Hepatocyte (in vitro differentiated cells): ENCODE results near the gene KRT84. TPM values are rescaled to one million over a fixed set of nuclear protein-coding genes. Genes with fewer than 3 reads are reported as not detected.

Experiments
- DNase-seq: peaks from one replicate; pipeline ENCODE4 v3.0.0-alpha.2; 2016; ENCODE audit warnings: low spot score
- H2AFZ ChIP-seq: fragments of 200-600 bp; sonication (generic); 2 replicates; pipeline ENCODE4 v1.6.0; 2016; ENCODE audit warnings: antibody characterized with exemption, mild to moderate bottlenecking
- H3K27ac ChIP-seq: fragments of 200-600 bp; sonication (generic); 2 replicates; pipeline ENCODE4 v1.5.1; 2016; ENCODE audit warnings: mild to moderate bottlenecking
- H3K27me3 ChIP-seq: fragments of 200-600 bp; sonication (generic); 2 replicates; pipeline ENCODE4 v1.6.1; 2016
- H3K36me3 ChIP-seq: fragments of 200-600 bp; sonication (generic); replicated peaks from 2 replicates; pipeline ENCODE4 v1.5.1; 2016; ENCODE audit warnings: low read depth; ENCODE audit not compliant: insufficient read depth
- H3K4me1 ChIP-seq: fragments of 200-600 bp; sonication (generic); 2 replicates; pipeline ENCODE4 v1.5.1; 2016; ENCODE audit warnings: mild to moderate bottlenecking, moderate library complexity; ENCODE audit not compliant: insufficient read depth
- H3K4me2 ChIP-seq: fragments of 200-600 bp; sonication (generic); 2 replicates; pipeline ENCODE4 v1.6.0; 2016
- H3K4me3 ChIP-seq: fragments of 200-600 bp; sonication (generic); 2 replicates; pipeline ENCODE4 v1.5.1; 2016; ENCODE audit warnings: mild to moderate bottlenecking
- H3K79me2 ChIP-seq: fragments of 200-600 bp; sonication (generic); 2 replicates; pipeline ENCODE4 v1.6.0; 2017; ENCODE audit warnings: mild to moderate bottlenecking
- H3K9me2 ChIP-seq: fragments of 200-600 bp; sonication (generic); replicated peaks from 2 replicates; pipeline ENCODE4 v1.6.0; 2017; ENCODE audit warnings: mild to moderate bottlenecking; ENCODE audit not compliant: insufficient read depth
- H3K9me3 ChIP-seq: fragments of 200-600 bp; sonication (generic); 2 replicates; pipeline ENCODE4 v1.5.1; 2016; ENCODE audit warnings: low read depth, mild to moderate bottlenecking
- H4K20me1 ChIP-seq: fragments of 200-600 bp; sonication (generic); 2 replicates; pipeline ENCODE4 v1.6.0; 2016; ENCODE audit warnings: mild to moderate bottlenecking; ENCODE audit not compliant: insufficient read depth, poor library complexity, severe bottlenecking
- EZH2 ChIP-seq: fragments of 200-600 bp; sonication (generic); IDR thresholded peaks from 2 replicates; pipeline ENCODE4 v1.6.1; 2016; ENCODE audit warnings: antibody characterized with exemption, mild to moderate bottlenecking, borderline replicate concordance
- EZH2phosphoT487 ChIP-seq: fragments of 200-600 bp; sonication (generic); IDR thresholded peaks from one replicate; pipeline ENCODE4 v1.6.1; 2018; ENCODE audit warnings: antibody characterized with exemption, mild to moderate bottlenecking, low read depth, moderate library complexity; ENCODE audit not compliant: unreplicated experiment, severe bottlenecking
- WGBS: methylation state at CpG from one replicate; pipeline ENCODE4 v1.1.6; 2016; ENCODE audit warnings: low lambda C conversion rate; ENCODE audit errors: missing lambda C conversion rate; 5-methylcytosine and 5-hydroxymethylcytosine counted together
- polyA plus RNA-seq: library from polyadenylated mRNA; unstranded; fragments of >200 nt; fragmentation: Nextera tagmentation; extraction: Ambion mirVana; gene quantifications from 2 replicates; pipeline ENCODE4 v1.2.1, GENCODE V29; 2016
- total RNA-seq: library from RNA; depleted of rRNA; stranded (reverse); fragments of >200 nt; gene quantifications from 2 replicates; pipeline ENCODE4 v1.2.3, GENCODE V29; 2014
- TF ChIP-seq, protein P1 (sequence below): fragments of 200-600 bp; sonication (generic); IDR thresholded peaks from 2 replicates; pipeline ENCODE4 v1.5.1; 2016; ENCODE audit warnings: antibody characterized with exemption, mild to moderate bottlenecking; ENCODE audit not compliant: poor library complexity

The KRT84 gene, protein sequence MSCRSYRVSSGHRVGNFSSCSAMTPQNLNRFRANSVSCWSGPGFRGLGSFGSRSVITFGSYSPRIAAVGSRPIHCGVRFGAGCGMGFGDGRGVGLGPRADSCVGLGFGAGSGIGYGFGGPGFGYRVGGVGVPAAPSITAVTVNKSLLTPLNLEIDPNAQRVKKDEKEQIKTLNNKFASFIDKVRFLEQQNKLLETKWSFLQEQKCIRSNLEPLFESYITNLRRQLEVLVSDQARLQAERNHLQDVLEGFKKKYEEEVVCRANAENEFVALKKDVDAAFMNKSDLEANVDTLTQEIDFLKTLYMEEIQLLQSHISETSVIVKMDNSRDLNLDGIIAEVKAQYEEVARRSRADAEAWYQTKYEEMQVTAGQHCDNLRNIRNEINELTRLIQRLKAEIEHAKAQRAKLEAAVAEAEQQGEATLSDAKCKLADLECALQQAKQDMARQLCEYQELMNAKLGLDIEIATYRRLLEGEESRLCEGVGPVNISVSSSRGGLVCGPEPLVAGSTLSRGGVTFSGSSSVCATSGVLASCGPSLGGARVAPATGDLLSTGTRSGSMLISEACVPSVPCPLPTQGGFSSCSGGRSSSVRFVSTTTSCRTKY
- not detected in 2 replicates for total RNA-seq
- not detected in 2 replicates for polyA plus RNA-seq

DNA sequence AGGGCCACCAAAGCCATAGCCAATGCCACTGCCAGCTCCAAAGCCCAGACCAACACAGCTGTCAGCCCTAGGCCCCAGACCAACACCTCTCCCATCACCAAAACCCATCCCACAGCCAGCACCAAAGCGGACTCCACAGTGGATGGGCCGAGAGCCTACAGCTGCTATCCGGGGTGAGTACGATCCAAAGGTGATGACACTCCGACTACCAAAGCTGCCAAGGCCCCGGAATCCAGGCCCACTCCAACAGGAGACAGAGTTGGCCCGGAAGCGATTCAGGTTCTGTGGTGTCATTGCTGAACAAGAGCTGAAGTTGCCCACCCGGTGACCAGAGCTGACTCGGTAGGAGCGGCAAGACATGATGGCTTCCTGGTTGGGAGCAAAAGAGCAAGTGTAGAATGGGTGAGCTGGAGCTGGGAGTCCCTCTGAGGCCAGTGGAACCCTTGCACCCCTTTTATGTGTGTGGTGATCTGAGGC lies at the start of gene KRT84:
TSS of gene KRT84 (minus strand) at position 427 of the 477 bp plus-strand sequence. CDS start at position 360, 67 bp downstream.
- no peak within 1 kb of the TSS for H3K27ac ChIP-seq
- 98% methylated on average over 11 of the region's 11 CpGs for WGBS
- H3K9me3 ChIP-seq: no peaks in the 10 kb centered on the region
- H3K4me2 ChIP-seq: no peak within 1 kb of the TSS
- no peak within 1 kb of the TSS for H2AFZ ChIP-seq
- H3K4me3 ChIP-seq: no peak within 1 kb of the TSS
- no peaks in the 10 kb centered on the region for H3K9me2 ChIP-seq
- no peaks in the 10 kb centered on the region for H3K36me3 ChIP-seq
- DNase-seq: no peak
- H3K4me1 ChIP-seq: no peaks in the 10 kb centered on the region
- TF ChIP-seq EZH2phosphoT487 (no peak), EZH2 (no peak)
- TF ChIP-seq, protein P1, sequence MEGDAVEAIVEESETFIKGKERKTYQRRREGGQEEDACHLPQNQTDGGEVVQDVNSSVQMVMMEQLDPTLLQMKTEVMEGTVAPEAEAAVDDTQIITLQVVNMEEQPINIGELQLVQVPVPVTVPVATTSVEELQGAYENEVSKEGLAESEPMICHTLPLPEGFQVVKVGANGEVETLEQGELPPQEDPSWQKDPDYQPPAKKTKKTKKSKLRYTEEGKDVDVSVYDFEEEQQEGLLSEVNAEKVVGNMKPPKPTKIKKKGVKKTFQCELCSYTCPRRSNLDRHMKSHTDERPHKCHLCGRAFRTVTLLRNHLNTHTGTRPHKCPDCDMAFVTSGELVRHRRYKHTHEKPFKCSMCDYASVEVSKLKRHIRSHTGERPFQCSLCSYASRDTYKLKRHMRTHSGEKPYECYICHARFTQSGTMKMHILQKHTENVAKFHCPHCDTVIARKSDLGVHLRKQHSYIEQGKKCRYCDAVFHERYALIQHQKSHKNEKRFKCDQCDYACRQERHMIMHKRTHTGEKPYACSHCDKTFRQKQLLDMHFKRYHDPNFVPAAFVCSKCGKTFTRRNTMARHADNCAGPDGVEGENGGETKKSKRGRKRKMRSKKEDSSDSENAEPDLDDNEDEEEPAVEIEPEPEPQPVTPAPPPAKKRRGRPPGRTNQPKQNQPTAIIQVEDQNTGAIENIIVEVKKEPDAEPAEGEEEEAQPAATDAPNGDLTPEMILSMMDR: no peak
- H4K20me1 ChIP-seq: no peaks in the 10 kb centered on the region
- no peaks in the 10 kb centered on the region for H3K27me3 ChIP-seq
- H3K79me2 ChIP-seq: no peaks in the 10 kb centered on the region

DNA sequence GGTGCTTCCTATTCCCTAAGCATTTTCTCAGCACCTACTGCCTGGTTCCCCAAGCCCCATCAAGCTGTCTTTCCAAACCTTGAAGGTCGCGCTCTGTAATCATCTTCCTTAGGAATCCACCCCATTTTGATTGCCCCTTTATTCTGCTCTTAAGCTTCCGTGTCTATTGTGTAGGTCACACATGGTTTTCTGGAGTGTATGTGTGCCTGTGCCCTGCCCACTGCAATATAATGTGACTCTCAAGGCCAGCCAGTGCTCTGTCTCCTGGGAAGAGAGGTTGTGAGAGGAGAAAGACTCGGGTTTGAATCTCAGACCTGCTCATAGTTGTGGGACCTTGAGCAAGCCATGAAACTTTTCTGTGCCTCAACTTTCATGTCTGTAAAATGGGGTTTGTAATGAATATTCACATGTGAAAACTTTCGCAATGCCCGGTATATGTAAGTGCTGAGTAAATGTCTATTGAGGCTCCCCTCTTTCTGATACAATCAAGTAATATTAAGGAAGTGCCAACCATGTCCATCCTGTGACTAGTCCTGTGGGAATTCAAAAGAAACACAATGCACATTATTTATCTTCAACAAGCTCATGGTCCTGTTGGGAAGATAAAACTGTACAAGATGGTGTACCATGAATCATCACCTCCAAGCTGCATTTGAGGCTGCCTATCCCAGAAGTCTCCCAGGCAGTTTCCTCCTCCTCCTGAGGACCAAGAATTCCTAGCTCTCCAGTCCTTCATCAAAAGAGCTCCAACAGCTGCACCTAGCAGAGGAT lies 49.5 kb upstream of the KRT84 start:
- Histone ChIP-seq H4K20me1 (no peaks in the 10 kb centered on the region), H3K4me3 (no peak overlapping the region), H3K4me2 (no peak overlapping the region), H3K9me3 (no peaks in the 10 kb centered on the region), H3K9me2 (no peaks in the 10 kb centered on the region), H3K36me3 (no peaks in the 10 kb centered on the region), H3K27me3 (no peaks in the 10 kb centered on the region), H2AFZ (no peak overlapping the region), H3K4me1 (peaks cover 5% of the 10 kb centered on the region), H3K27ac (no peak overlapping the region), H3K79me2 (no peaks in the 10 kb centered on the region)
- 96% methylated on average over 6 of the region's 6 CpGs for WGBS
- no peak for TF ChIP-seq EZH2
- TF ChIP-seq EZH2phosphoT487: no peak
- TF ChIP-seq, protein P1: no peak
- DNase-seq: no peak

DNA sequence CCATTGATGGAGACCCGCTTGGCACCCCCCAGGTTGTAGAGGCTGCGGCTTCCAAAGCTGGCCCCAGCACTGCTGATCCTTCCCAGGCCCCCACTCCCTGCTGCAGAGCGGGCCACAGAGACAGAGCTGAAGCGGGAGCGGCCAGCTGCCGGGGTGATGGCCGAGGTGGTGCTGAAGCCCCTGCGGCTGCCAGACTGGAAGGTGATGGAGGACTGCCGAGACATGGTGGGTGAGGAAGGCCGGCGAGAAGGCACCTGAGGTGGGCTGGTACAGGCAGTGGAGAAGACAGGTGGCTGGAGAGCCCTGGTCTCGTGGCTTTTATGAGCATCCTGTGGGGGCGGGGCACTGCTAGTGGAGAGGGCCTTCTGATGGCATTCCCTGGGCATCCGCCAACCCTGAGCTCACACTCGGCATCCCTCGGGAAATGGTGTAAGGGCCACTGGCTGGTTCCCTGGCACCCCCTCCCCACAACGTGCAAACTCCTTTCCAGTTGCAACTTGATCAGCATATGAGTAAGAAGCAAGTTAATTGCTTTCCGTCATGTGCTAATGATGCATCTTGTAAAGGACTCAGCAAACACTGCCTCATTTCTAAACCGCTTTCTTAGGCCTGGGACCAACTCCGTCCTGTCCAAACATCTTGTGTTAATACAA lies 48.8 kb upstream of the KRT84 start, which contains the start of gene KRT75:
TSS of gene KRT75 (minus strand) at position 291 of the 653 bp plus-strand sequence. CDS start at position 224, 67 bp downstream.
- no peaks in the 10 kb centered on the region for H3K36me3 ChIP-seq
- H3K4me3 ChIP-seq: no peak within 1 kb of the TSS
- no peaks in the 10 kb centered on the region for H3K79me2 ChIP-seq
- 85% methylated on average over 20 of the region's 20 CpGs for WGBS
- H3K4me2 ChIP-seq: no peak within 1 kb of the TSS
- no peak for DNase-seq
- no peaks in the 10 kb centered on the region for H3K9me3 ChIP-seq
- H3K9me2 ChIP-seq: no peaks in the 10 kb centered on the region
- no peak within 1 kb of the TSS for H2AFZ ChIP-seq
- H3K4me1 ChIP-seq: peaks cover 5% of the 10 kb centered on the region
- TF ChIP-seq EZH2phosphoT487 (no peak), EZH2 (no peak)
- TF ChIP-seq, protein P1: no peak
- no peaks in the 10 kb centered on the region for H4K20me1 ChIP-seq
- H3K27me3 ChIP-seq: no peaks in the 10 kb centered on the region
- H3K27ac ChIP-seq: no peak within 1 kb of the TSS
